NCI-H748 treated with DMSO at 0.1 percent for 48 hours (cell line): ENCODE measurements around the gene IGSF10.

ENCODE experiments used
- DNase-seq: peaks from one replicate; lab custom pipeline; 2025; lab: John Stamatoyannopoulos, UW

Gene IGSF10

DNA sequence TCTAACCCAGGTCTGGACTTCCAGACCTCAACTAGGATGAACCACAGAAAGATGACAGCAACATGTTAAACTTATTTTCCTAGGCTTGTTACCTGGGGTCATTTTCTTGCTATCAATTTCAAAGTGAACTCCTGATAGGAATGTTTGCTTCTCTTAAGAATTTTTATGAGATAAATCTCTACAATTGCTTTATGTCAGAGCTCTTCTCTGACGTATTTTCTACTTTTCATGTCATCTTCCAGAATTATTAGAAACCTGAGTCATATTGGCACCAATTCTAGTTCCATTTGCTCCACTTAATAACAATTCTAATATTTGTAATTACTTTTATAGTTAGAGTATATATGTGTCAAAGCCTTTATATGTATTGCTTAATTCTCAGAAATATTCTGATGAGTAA, 2.1 kb upstream of the IGSF10 start:
- DNase-seq, result no peak

DNA sequence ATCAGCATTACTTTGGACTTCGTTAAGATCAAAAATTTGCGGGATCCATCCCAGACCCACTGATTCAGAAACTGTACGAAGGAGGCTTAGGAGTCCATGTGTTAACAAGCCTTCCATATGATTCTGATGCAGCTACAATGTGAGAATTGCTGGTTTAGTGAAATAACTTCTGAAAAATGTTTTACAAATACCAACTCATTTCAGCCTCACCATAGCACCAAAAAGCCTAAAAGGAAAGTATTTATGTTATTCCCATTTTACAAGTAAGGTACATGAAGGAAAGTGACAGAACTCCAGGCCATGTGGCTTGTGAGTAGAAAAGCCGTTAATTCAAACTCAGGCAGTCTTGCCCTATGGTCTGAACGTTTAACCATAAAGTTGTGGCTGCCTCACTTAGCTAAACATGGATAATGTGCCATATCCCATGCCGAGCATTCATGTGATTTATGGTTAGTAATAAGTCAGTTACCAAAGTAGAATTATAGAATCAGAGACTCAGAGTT, 1.5 kb upstream of the IGSF10 start:
- DNase-seq, result no peak

- DNase-seq, result no peak
Measured at GRCh38 chr3:151460228-151460627, 633 bp downstream of the IGSF10 start.

DNA sequence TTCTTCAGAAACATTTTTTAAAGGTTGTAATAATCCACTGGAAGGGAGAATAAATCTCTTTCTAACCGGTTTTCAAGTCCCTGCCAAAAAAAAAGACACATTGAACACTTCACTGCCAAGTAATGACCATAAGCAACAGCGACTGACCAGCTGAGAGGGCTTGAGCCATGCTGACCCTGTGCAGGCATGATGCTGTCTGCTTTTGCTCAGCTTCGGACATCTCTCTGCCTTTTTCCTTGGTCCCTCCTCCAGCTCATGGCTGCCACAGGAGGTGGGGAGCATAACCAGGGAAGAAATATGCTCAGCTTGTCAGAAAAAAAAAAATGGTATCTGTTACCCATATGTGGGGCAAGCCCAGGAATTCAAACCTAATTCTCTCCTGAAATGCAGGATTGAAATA, 1.5 kb downstream of the IGSF10 start:
- DNase-seq, result no peak

DNA sequence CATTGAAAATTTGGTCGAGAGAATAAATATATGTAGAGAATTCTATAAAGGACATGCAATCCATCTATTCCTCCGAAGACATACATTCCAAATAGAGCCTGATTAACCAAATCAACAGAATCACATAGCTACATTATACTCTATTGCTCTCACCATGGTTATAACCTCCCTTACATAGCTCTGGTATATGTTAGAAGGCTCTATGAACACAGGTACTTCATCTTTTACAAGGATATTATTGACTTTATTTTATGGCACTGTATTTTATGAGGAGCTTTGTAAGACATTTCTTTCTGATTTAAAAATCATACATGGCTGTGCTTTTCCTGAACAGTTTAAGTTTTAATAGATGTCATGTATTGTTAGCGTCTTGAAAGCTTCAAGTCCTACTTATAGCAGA, 4.8 kb downstream of the IGSF10 start:
- DNase-seq, result no peak

- DNase-seq, result no peak
Measured at GRCh38 chr3:151452841-151453240, 8.0 kb downstream of the IGSF10 start.

DNA sequence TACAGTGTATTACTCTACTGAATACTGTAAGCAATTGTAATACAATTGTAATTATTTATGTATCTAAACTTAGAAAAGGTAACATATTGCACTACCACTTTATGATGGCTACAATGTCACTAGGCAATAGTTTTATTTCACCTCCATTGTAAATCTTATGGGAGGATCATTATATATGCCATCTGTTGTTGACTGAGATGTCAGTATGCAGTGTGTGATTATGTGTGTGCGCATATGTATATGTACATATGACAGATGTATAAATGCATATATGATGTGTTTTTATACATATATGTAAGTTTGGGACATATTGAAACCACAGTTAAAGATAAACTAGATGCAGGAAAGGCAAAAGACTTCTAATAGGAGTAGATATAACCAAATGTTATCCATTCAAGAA, 8.5 kb downstream of the IGSF10 start:
- DNase-seq, result no peak

DNA sequence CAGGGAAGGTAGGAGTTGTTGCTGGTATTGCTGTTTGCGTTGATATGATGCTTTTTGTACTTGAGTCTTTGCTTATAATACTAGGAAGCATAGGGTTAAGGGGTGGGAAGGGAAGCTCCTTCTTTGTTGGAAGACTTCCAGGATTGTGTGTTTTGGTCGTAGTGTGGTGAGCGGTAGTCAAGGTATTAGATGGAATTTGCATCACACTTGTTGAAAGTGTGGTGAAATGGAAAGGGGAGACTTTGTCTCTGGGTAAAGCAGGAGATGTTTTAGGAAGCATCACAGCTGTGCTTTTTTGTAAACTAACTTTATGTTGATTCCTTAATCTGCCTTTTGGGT, 14.9 kb downstream of the IGSF10 start:
- no peak for DNase-seq

GRCh38 chr3:151445273-151446001, 15.4 kb downstream of the IGSF10 start:
- DNase-seq, result no peak

DNA sequence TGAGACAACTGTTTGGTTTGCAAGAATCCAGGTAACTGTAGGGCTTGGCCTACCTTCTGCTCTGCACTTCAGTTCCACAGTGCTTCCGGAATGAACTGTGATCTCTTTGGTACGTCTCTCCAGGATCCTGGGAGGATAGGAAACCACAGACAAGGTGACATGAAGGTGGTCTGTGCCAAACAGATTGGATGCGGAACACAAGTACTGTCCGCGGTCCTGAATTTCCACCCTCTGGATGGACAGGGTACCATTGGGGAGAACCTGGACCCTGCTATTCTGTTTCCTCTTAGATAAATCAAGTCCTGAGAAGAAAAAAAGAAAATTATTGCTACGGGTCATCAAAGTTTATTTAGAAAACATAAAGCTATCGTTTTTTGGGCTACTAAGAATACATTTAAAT, 17.3 kb downstream of the IGSF10 start:
- DNase-seq, result no peak

GRCh38 chr3:151440940-151441339, 19.9 kb downstream of the IGSF10 start:
- DNase-seq, result no peak

GRCh38 chr3:151439652-151440125, 21.2 kb downstream of the IGSF10 start:
- peak; percentile 7 for DNase-seq

DNA sequence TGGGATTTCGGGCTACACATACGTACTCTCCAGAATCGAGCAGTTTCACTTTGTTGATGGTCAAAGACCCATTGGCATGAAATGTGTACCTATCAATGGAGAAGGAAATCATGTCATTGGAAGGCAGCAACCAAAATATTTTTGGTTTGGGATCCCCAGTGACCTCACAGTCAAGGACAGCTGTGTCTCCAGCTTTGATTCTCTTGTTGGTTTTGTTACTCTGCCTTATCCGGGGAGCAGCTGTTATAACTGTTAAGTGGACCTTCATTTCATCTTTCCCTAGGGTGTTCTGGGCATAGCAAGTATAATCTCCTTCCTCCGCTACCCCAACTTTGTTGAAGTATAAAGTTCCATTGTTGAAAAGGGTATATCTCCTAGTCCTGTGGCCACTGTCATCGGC, 23.0 kb downstream of the IGSF10 start:
- DNase-seq, result no peak

DNA sequence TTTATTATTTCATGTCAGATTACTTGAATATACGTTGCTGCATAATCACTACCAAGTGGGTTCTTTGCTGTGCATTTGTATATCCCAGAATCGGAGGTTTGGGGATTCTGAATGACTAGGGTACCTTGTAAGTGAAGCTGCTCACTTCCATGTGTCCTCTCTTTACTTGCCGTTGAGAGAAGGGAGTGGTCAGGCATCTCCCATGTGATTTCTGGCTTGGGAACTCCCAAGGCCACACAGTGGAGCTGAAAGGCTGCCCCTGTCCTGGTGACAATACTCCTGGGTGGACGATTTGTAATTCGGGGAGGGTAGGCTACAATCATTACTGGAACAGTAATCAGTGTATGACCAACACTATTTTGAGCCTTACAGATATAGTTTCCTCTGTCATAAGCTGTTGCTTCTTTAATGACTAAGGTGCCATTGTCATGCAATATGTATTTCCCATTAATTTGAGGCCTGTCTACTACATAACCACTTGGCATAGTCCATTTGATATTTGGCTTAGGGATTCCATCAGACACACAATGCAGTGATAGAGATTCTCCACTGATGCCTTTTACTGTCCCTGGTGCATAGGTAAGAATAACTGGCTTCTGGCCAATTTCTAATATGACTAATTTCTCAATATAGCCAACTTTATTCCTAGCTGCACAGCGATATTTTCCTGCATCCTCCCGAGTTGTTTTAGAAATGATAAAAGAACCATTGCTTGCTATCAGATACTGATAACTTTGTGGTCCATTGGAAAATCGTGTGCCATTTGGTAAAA, 24.0 kb downstream of the IGSF10 start:
- no peak for DNase-seq

DNA sequence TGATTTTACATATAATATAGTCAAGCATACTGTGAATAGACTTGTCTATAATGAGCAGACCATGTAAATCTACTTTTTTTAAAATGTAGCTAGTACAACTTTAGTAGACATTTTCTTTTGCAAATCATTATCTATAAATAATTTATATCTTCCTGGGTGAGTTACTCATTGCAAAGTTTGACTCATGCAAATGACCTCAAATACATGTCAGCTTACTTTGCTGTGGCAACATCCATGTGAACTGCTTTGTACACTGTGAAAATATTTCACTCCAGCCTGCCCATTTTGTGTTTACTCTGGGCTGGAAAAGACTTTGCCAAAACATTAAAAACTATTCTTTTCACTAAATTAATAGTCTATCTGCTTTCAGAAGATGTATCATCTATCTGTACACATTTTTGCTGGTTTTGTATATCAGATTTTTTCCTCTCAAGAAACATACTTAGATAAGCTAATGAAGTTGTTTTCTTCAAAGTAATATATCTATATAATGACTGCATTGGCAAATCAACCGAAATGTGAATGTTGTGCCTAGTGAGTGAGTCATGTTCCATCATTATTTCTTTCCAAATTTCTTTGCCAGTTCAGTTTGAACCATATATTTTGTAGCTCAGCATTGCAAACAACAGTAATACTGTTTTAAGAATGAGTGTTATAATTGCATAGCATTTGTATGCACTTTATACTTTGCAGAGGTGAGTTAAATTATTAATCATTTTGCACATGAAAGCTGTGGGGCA, 26.5 kb downstream of the IGSF10 start:
- DNase-seq, result no peak

- no peak for DNase-seq
Measured at GRCh38 chr3:151432616-151433372, 28.1 kb downstream of the IGSF10 start.

DNA sequence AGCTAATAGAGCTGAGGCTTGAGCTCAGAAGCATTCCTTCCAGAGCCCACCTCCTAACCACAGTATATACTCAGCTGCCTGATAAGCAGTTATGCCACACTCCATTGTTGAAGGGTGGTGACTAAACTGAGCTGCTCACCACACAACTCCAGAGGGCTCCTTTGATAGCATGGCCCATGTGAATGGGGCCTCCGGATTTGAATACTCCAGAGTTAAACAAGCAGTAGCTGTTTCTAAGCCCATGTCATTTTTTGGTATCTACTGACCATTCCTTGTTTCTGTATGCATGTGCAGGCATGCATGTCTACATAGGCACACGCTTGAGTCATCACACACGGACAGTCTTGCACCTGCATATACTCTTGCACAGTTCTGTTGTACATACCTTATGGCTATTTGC, 28.9 kb downstream of the IGSF10 start:
- DNase-seq, result no peak

- no peak for DNase-seq
Measured at GRCh38 chr3:151430821-151431484, 29.9 kb downstream of the IGSF10 start.

- DNase-seq, result no peak
Measured at GRCh38 chr3:151428386-151428785, 32.5 kb downstream of the IGSF10 start.

GRCh38 chr3:151426341-151426657, 34.6 kb downstream of the IGSF10 start:
- DNase-seq, result no peak

- no peak for DNase-seq
Measured at GRCh38 chr3:151425627-151426340, 35.1 kb downstream of the IGSF10 start.
